Activated naive CD8-positive, alpha-beta T cell treated with anti-CD3 and anti-CD28 coated beads, Interleukin-2, amount 50 U/mL, for 24 hours (primary cell): ENCODE data around the gene PSENEN.
"Not testable (repeated sequence)": the region's sequence is repeated elsewhere in the genome, so short reads cannot be mapped to it uniquely, and the experiment has no call there.

Source experiments
- ATAC-seq: fragments of 150-1000 bp; cut with Tn5 transposase; one replicate; pipeline ENCODE4 v1.10.0; 2021
- DNase-seq: peaks from one replicate; pipeline ENCODE4 v3.0.0; 2021
- H3K27ac Mint-ChIP-seq: one replicate; pipeline ENCODE4 v1.8.0; 2021; ENCODE audit warnings: mild to moderate bottlenecking, mixed read lengths
- H3K27me3 Mint-ChIP-seq: one replicate; pipeline ENCODE4 v1.8.0; 2021; ENCODE audit warnings: mixed read lengths
- H3K36me3 Mint-ChIP-seq: one replicate; pipeline ENCODE4 v1.8.0; 2021; ENCODE audit warnings: low read depth, mixed read lengths
- H3K4me1 Mint-ChIP-seq: one replicate; pipeline ENCODE4 v1.8.0; 2021; ENCODE audit warnings: mixed read lengths
- H3K4me3 Mint-ChIP-seq: one replicate; pipeline ENCODE4 v1.8.0; 2021; ENCODE audit warnings: mild to moderate bottlenecking, moderate library complexity, mixed read lengths
- H3K9me3 Mint-ChIP-seq: one replicate; pipeline ENCODE4 v1.8.0; 2021; ENCODE audit warnings: mixed read lengths

Gene PSENEN

DNA sequence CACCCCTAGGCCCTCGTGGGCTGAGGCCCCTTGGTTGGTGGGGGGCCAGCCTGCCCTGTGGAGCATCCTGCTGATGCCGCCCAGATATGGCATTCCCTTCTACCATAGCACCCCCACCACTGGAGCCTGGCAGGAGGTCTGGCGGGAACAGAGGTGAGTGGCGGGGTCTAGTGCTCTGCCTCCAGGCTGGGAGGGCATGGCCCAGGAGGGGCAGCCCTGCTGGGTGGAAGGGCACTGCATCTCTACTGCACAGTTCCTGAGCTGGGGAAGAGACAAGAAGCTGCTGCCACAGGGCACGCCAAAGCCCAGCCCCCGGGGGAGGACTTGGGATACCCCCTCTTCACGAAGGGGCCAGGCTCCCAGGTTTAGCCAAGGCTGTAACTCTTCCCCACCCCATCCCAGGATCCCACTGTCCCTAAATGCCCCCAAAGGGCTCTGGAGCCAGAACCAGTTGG lies 30.1 kb upstream of the PSENEN start:
- peaks cover 50% of the 10 kb centered on the region for H3K4me1 Mint-ChIP-seq
- ATAC-seq: no peak
- peak; percentile 22 for DNase-seq
- H3K4me3 Mint-ChIP-seq: peak overlapping the region; percentile 98
- peak overlapping the region; percentile 100 for H3K27ac Mint-ChIP-seq
- peaks cover 55% of the 10 kb centered on the region for H3K36me3 Mint-ChIP-seq
- no peaks in the 10 kb centered on the region for H3K27me3 Mint-ChIP-seq
- H3K9me3 Mint-ChIP-seq: peaks cover 4% of the 10 kb centered on the region

DNA sequence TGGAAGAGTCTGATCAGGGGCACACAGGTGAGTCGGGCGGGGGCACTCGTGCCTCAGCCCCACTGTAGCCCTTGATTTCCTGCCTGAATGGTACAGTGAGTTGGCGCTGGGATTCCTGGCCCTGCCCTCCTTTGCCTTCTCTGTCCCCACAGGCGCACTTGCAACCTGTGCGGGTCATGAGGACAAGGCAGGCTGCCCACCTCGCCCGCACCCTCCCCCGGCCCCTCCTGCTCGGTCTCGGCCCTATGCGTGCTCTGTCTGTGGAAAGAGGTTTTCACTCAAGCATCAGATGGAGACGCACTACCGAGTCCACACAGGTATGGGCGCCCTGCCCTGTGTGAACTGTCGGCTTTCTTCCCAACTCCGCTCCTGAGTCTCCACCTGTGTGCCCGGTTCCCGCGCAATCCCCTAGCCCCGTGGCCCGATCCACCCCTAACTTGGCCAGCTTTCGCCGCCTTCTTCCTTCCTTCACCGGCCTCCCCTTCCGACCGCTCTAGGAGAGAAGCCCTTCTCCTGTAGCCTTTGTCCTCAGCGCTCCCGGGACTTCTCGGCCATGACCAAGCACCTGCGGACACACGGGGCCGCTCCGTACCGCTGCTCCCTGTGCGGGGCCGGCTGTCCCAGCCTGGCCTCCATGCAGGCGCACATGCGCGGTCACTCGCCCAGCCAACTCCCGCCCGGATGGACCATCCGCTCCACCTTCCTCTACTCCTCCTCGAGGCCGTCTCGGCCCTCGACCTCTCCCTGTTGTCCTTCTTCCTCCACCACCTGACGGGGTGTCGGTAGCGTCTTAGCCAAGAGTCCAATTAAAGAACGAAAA lies 29.3 kb upstream of the PSENEN start:
- no peak for ATAC-seq

DNA sequence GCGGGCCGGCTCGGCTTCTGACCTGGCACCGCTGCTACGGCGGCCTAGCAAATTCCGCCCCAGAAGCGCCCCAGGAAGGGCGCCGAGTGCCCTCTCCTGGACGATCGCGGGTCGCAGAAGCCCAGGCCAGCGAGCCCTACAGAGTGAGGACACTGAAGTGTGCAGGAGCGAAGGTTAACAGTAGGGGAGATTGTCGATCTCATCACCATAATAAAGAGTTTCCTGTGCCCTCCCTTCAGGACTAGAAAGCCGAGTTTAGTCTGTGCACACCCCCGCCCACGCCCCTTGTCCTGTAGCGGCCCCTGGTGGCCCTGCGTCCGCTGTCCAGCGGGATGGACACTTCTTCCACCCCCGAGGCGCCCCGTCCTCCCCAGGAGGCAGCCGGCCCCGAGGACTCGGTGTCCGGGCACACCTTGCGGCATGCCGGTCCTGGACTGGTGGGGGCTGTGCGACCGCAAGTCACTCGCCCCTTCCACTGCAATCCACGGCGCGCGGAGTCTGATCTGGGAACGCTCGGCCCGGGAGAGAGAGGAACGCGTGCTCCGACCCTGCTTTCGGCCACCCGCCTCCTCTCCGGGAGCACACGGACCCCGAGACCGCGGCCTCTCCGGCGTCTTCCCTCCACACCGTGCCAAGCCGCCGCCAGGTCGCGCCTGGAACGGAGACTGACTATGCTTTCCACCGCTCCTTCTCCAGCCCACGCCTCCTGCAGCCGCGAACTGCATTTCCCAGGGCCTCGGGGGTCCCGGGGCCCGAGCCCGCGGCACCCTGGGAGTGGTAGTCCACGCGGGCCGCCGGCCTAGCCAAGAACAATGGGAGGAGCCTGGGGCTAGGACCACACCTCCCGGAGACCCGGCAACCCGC lies 28.4 kb upstream of the PSENEN start:
- Mint-ChIP-seq H3K36me3 (peaks cover 56% of the 10 kb centered on the region), H3K27ac (peak overlapping the region; percentile 100), H3K4me3 (peak overlapping the region; percentile 98), H3K4me1 (peaks cover 36% of the 10 kb centered on the region), H3K9me3 (no peaks in the 10 kb centered on the region), H3K27me3 (no peaks in the 10 kb centered on the region)
- ATAC-seq (peak; percentile 61), DNase-seq (peak; percentile 88)

More for the DNA sequence above, 29.3 kb upstream of the PSENEN start:
- Mint-ChIP-seq H3K4me3 (peak overlapping the region; percentile 98), H3K36me3 (peaks cover 55% of the 10 kb centered on the region), H3K27me3 (no peaks in the 10 kb centered on the region), H3K9me3 (peaks cover 4% of the 10 kb centered on the region), H3K27ac (peak overlapping the region; percentile 100), H3K4me1 (peaks cover 42% of the 10 kb centered on the region)
- DNase-seq: peak; percentile 42

DNA sequence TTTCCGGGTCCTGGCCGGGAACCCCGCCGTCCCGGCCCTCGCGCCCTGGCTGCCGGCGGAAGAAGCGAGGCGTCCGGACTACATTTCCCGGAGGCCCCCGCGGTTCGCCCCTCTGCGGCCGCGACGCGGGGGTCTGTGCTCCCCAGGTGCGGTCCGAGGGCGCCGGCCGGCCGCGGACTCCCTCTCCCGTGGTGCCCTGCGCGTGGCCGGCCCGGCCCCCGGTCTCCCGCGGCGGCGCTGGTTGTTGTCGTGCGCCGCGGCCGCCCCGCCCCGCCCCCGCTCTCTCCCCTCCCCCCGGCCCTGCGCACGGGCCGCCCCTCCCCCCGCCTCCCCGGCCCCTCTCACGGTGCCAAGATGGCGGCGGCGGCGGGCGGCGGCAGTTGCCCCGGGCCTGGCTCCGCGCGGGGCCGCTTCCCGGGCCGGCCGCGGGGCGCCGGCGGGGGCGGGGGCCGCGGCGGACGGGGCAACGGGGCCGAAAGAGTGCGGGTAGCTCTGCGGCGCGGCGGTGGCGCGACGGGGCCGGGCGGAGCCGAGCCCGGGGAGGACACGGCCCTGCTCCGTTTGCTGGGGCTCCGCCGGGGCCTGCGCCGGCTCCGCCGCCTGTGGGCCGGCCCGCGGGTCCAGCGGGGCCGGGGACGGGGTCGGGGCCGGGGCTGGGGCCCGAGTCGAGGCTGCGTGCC lies 27.6 kb upstream of the PSENEN start, which contains the start of gene KMT2B:
TSS of gene KMT2B (plus strand) at position 339 of the 680 bp plus-strand sequence. CDS start at position 355, 16 bp downstream.
- DNase-seq (peak; percentile 94), ATAC-seq (peak; percentile 47)
- H3K27ac Mint-ChIP-seq: peak within 1 kb of the TSS; percentile 100
- H3K36me3 Mint-ChIP-seq: peaks cover 62% of the 10 kb centered on the region
- H3K4me1 Mint-ChIP-seq: peaks cover 30% of the 10 kb centered on the region
- peak within 1 kb of the TSS; percentile 98 for H3K4me3 Mint-ChIP-seq
- no peaks in the 10 kb centered on the region for H3K9me3 Mint-ChIP-seq
- no peaks in the 10 kb centered on the region for H3K27me3 Mint-ChIP-seq

DNA sequence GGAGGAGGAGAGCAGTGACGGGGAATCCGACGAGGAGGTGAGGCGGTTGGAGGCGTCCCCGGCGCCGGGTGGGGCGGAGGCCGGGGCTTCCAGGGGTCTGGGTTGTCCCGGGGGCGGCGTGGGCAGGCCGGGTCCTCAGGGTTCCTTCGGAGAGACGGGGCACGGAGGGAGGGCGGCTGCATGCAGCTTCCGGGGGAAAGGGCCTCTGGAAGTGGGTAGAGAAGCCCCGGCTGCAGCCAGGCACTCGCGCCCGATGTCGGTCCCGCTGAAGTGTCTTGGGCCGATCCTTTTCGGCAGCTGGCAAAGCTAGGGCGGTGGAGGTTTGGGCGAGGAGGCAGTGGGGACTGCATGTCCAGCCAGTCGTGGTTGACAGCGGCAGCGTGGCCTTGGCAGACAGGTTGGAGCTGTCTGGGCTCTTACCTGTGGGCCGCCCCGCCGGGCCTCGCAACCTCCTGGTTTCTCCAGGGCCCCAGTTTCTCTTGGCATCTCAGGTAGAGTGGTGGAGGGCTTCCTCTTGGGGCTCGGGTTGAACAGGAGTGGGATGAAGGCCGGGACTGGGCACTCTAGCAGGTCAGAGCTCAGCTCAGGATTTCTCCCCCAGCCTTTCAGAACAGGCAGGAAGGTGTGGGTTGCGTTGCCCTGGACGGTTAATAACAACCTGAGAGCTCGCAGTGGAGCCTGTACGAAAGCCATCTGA lies 27.0 kb upstream of the PSENEN start:
- peak overlapping the region; percentile 87 for H3K4me3 Mint-ChIP-seq
- peaks cover 28% of the 10 kb centered on the region for H3K4me1 Mint-ChIP-seq
- no peaks in the 10 kb centered on the region for H3K9me3 Mint-ChIP-seq
- peak; percentile 3 for ATAC-seq
- H3K27ac Mint-ChIP-seq: peak overlapping the region; percentile 92
- no peaks in the 10 kb centered on the region for H3K27me3 Mint-ChIP-seq
- DNase-seq: peak; percentile 73
- H3K36me3 Mint-ChIP-seq: peaks cover 64% of the 10 kb centered on the region

DNA sequence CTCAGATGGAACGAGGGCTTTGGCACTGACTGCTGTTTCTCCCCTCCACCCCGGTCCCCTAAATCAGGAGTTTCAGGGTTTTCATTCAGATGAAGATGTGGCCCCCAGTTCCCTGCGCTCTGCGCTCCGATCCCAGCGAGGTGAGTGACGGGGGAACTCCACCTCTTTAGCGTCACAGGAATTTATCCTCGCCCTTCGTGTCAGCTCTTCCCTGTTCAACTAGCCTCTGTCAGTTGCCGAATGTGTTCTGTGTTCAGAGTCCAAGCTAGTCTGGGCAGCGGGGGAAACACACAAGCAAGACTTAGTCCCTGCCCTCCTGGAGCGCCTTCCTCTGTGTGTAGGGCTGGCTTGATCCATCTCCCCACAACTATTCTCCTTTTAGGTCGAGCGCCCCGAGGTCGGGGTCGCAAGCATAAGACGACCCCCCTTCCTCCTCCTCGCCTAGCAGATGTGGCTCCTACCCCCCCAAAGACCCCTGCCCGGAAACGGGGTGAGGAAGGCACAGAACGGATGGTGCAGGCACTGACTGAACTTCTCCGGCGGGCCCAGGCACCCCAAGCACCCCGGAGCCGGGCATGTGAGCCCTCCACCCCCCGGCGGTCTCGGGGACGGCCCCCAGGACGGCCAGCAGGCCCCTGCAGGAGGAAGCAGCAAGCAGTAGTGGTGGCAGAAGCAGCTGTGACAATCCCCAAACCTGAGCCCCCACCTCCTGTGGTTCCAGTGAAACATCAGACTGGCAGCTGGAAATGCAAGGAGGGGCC lies 25.9 kb upstream of the PSENEN start:
- H3K4me1 Mint-ChIP-seq: peaks cover 28% of the 10 kb centered on the region
- no peak for DNase-seq
- peaks cover 58% of the 10 kb centered on the region for H3K36me3 Mint-ChIP-seq
- peak overlapping the region; percentile 92 for H3K27ac Mint-ChIP-seq
- no peaks in the 10 kb centered on the region for H3K27me3 Mint-ChIP-seq
- H3K9me3 Mint-ChIP-seq: no peaks in the 10 kb centered on the region
- no peak for ATAC-seq
- peak overlapping the region; percentile 87 for H3K4me3 Mint-ChIP-seq

DNA sequence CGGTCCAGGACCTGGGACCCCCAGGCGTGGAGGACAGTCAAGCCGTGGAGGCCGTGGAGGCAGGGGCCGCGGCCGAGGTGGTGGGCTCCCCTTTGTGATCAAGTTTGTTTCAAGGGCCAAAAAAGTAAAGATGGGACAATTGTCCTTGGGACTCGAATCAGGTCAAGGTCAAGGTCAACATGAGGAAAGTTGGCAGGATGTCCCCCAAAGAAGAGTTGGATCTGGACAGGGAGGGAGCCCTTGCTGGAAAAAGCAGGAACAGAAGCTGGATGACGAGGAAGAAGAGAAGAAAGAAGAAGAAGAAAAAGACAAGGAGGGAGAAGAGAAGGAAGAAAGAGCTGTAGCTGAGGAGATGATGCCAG lies 25.3 kb upstream of the PSENEN start:
- H3K36me3 Mint-ChIP-seq: peaks cover 55% of the 10 kb centered on the region
- DNase-seq: no peak
- H3K4me3 Mint-ChIP-seq: peak overlapping the region; percentile 37
- peak overlapping the region; percentile 70 for H3K27ac Mint-ChIP-seq
- H3K27me3 Mint-ChIP-seq: no peaks in the 10 kb centered on the region
- no peak for ATAC-seq
- H3K4me1 Mint-ChIP-seq: peaks cover 28% of the 10 kb centered on the region
- no peaks in the 10 kb centered on the region for H3K9me3 Mint-ChIP-seq

DNA sequence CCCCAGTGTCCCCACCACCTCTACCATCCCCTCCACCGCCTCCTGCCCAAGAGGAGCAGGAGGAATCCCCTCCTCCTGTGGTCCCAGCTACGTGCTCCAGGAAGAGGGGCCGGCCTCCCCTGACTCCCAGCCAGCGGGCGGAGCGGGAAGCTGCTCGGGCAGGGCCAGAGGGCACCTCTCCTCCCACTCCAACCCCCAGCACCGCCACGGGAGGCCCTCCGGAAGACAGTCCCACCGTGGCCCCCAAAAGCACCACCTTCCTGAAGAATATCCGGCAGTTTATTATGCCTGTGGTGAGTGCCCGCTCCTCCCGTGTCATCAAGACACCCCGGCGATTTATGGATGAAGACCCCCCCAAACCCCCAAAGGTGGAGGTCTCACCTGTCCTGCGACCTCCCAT lies 24.8 kb upstream of the PSENEN start:
- DNase-seq: no peak
- Mint-ChIP-seq H3K27me3 (no peaks in the 10 kb centered on the region), H3K4me1 (peaks cover 28% of the 10 kb centered on the region), H3K36me3 (peaks cover 55% of the 10 kb centered on the region), H3K27ac (peak overlapping the region; percentile 60), H3K9me3 (no peaks in the 10 kb centered on the region), H3K4me3 (no peak overlapping the region)
- ATAC-seq: no peak

DNA sequence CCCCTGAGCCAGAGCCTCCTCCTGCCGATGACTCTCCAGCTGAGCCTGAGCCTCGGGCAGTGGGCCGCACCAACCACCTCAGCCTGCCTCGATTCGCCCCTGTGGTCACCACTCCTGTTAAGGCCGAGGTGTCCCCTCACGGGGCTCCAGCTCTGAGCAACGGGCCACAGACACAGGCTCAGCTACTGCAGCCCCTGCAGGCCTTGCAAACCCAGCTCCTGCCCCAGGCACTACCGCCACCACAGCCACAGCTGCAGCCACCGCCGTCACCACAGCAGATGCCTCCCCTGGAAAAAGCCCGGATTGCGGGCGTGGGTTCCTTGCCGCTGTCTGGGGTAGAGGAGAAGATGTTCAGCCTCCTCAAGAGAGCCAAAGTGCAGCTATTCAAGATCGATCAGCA lies 24.1 kb upstream of the PSENEN start:
- Mint-ChIP-seq H3K36me3 (peaks cover 51% of the 10 kb centered on the region), H3K27me3 (no peaks in the 10 kb centered on the region), H3K4me3 (peak overlapping the region; percentile 14)

DNA sequence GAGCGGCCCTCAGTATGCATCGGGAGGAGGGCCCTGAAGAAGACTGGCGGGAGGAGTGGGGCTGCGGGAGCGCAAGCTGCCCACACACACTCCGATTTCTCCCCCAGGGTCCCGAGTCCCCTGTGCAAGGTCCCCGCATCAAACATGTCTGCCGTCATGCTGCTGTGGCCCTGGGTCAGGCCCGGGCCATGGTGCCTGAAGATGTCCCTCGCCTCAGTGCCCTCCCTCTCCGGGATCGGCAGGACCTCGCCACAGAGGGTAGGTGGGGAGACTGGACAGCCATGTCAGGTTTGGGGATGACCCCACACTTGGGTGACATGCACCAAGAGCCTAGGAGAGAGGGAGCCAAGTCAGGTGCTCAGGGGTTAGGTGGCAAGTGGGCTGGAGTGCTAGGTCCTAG lies 23.0 kb upstream of the PSENEN start:
- no peaks in the 10 kb centered on the region for H3K9me3 Mint-ChIP-seq
- ATAC-seq (no peak), DNase-seq (no peak)
- peaks cover 48% of the 10 kb centered on the region for H3K36me3 Mint-ChIP-seq
- H3K27ac Mint-ChIP-seq: peak overlapping the region; percentile 54
- H3K4me3 Mint-ChIP-seq: no peak overlapping the region
- peaks cover 21% of the 10 kb centered on the region for H3K4me1 Mint-ChIP-seq
- no peaks in the 10 kb centered on the region for H3K27me3 Mint-ChIP-seq

More for the DNA sequence above, 24.1 kb upstream of the PSENEN start:
- no peak overlapping the region for H3K27ac Mint-ChIP-seq
- H3K4me1 Mint-ChIP-seq: peaks cover 24% of the 10 kb centered on the region
- H3K9me3 Mint-ChIP-seq: no peaks in the 10 kb centered on the region
- ATAC-seq: no peak
- DNase-seq: no peak

DNA sequence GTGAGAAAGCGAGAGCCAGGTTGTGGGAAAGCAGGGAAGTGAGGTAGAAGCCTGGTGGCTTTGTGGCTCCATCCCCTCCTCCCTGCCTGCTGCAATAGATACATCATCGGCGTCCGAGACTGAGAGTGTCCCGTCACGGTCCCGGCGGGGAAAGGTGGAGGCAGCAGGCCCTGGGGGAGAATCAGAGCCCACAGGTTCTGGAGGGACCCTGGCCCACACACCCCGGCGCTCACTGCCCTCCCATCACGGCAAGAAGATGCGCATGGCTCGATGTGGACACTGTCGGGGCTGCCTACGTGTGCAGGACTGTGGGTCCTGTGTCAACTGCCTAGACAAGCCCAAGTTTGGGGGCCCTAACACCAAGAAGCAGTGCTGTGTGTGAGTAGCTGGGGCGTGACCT lies 22.6 kb upstream of the PSENEN start:
- no peak overlapping the region for H3K4me3 Mint-ChIP-seq
- H3K36me3 Mint-ChIP-seq: peaks cover 49% of the 10 kb centered on the region
- H3K4me1 Mint-ChIP-seq: peaks cover 21% of the 10 kb centered on the region
- ATAC-seq (no peak), DNase-seq (no peak)
- no peak overlapping the region for H3K27ac Mint-ChIP-seq
- no peaks in the 10 kb centered on the region for H3K9me3 Mint-ChIP-seq
- no peaks in the 10 kb centered on the region for H3K27me3 Mint-ChIP-seq

DNA sequence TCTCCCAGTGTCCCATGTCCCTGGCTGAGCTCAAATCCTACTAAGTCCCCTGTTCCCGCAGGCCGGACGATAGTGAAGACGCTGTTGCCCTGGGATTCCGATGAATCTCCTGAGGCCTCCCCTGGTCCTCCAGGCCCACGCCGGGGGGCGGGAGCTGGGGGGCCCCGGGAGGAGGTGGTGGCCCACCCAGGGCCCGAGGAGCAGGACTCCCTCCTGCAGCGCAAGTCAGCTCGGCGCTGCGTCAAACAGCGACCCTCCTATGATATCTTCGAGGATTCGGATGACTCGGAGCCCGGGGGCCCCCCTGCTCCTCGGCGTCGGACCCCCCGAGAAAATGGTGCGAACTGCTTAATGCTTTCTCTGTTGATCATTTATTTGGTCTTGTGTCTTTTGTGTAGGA lies 21.8 kb upstream of the PSENEN start:
- peaks cover 50% of the 10 kb centered on the region for H3K36me3 Mint-ChIP-seq
- no peaks in the 10 kb centered on the region for H3K27me3 Mint-ChIP-seq
- ATAC-seq: no peak
- peaks cover 18% of the 10 kb centered on the region for H3K4me1 Mint-ChIP-seq
- H3K27ac Mint-ChIP-seq: no peak overlapping the region
- H3K4me3 Mint-ChIP-seq: no peak overlapping the region
- DNase-seq: no peak
- H3K9me3 Mint-ChIP-seq: no peaks in the 10 kb centered on the region

DNA sequence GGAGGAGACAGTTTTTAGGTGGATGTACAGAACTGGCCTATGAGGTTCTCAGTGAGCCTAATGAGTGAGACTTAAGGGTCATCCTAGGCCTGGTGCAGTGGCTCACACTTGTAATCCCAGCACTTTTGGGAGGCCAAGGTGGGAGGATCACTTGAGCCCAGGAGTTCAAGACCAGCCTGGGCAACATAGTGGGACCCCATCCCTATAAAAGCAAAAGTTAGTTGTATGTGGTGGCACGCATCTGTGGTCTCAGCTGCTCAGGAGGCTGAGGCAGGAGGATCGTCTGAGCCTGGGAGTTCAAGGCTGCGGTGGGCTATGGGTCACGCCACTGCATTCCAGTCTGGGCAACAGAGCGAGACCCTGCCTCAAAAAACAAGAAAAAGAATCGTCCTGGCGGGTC lies 21.3 kb upstream of the PSENEN start:
- not testable (repeated sequence) for H3K27me3 Mint-ChIP-seq, H3K9me3 Mint-ChIP-seq, H3K4me3 Mint-ChIP-seq, ATAC-seq, DNase-seq, H3K27ac Mint-ChIP-seq
- peaks cover 14% of the 10 kb centered on the region for H3K4me1 Mint-ChIP-seq
- peaks cover 50% of the 10 kb centered on the region for H3K36me3 Mint-ChIP-seq
